ENCODE results near the gene OR8B8. TPM values are rescaled to one million over a fixed set of nuclear protein-coding genes. Genes with fewer than 3 reads are reported as not detected.
A peak's percentile ranks its signal among the peaks of the same experiment; 100 is the strongest.
"Not testable (repeated sequence)": the region's sequence is repeated elsewhere in the genome, so short reads cannot be mapped to it uniquely, and the experiment has no call there.

The OR8B8 gene, protein sequence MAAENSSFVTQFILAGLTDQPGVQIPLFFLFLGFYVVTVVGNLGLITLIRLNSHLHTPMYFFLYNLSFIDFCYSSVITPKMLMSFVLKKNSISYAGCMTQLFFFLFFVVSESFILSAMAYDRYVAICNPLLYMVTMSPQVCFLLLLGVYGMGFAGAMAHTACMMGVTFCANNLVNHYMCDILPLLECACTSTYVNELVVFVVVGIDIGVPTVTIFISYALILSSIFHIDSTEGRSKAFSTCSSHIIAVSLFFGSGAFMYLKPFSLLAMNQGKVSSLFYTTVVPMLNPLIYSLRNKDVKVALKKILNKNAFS
- polyA plus RNA-seq (2013, experiment 1 of 2; ENCODE audit: insufficient read length): not detected
- polyA plus RNA-seq (2013, experiment 2 of 2; ENCODE audit: insufficient read length): not detected

DNA sequence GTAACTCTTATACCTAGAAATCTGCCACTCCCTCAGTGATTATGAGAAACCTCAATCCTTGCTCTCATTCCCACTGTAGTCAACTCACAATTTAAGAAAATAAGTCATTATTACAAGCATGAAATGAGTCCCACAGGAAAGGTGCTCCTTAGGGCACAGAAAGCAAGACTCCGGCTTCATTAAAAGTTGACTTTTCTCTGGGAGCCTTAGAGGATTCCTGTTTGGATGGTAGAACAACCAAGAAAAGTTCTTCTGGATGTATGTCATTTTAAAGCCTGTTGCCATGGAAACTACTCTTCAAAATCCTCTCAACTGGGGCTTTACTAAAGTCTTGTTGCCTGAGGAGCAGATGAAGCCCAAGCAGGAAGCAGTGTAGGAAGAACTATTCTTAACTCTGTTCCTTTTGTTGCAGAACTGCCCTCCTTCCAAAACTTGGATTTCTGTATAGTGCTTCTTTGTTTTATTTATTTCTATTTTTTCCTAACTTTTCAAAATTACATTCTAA lies at the start of gene OR8B8:
Gene OR8B8, minus strand, starts transcription at position 51 of the 505 bp plus-strand sequence. CDS start 4,611 bp downstream, outside the sequence.
- no peak for DNase-seq

DNA sequence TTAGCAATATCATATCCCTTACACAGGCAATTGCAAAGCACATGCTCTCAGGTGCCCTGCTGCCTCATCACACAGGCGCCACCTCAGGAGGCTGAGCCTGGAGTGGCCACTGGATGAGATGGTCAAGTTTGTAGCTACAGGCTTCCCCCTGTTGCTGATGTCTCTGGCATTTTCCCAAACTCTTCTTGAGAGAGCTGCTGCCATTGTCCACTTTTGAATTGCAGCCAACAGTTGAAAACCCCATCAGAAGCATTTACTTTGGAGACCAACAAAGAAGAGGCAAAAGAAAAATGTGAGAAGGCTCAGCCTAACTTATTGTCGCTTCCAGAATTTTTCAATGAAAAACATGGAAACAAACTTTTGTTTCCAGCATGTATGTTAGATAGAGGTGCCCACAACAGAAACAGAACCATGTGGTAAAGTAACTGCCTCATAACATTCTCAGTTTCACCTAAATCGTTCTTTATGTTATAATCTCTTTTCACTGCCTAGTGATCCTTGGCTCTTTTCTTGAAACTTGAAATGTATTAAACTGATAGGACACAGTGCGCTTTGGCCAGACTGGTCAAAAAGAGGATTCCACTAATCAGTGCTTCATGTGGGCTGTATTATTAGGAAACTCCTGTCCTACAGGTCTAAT lies 47.6 kb upstream of the OR8B8 start:
- no peak for DNase-seq

DNA sequence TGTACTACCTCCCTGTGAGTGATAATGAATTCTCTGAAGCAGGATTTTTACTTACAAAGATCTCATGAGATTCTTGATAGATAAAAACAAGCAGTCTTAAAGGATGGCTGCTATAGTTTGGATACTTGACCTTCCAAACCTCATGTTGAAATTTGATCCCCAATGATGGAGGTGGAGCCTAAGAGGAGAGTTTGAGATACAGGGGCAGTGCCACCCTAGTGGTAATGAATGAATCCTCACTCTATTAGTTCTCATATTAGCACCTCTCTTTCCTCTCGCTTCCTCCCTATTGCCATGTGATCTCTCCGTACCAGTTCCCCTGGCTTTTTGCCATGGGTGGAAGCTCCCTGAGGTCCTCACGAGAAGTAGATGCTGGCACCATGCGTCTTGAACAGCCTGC lies 37.9 kb upstream of the OR8B8 start:
- peak; percentile 1 for DNase-seq

DNA sequence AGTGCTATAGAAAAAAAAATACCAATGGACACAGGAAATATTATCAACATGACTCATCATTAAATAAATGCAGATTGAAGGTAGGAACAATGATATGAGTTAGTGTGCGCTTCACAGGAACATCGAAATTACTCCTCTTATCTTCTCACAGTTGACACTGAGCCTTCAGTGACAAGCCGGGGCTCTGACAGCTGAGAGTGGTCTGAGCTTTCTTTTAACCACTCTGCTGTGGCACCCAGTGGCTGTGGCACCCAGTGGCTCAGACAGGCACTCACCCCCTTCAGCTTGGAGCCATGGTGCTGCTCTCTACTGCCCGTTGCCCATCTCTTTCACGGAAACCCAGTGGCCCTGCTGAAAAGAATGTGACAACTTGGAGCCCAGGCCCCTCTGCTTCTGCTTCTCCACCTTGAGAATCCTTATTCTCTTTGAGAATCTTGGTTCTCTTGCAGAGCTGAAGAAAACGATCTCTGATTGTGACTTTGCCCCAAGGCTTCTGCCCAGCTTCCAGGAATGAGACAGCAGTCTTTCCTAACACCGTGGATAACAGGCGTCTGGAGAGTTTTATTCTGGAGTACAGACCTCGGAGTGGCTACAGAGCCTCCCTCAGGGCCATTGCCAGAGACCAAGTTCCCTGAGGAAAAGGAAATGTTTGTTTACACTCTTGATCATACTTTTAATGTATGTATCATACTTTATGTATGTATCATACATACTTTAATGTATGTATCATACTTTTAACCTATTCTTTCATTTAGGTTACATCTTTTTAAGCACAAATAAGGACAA lies 37.1 kb upstream of the OR8B8 start:
- DNase-seq: peak; percentile 74

DNA sequence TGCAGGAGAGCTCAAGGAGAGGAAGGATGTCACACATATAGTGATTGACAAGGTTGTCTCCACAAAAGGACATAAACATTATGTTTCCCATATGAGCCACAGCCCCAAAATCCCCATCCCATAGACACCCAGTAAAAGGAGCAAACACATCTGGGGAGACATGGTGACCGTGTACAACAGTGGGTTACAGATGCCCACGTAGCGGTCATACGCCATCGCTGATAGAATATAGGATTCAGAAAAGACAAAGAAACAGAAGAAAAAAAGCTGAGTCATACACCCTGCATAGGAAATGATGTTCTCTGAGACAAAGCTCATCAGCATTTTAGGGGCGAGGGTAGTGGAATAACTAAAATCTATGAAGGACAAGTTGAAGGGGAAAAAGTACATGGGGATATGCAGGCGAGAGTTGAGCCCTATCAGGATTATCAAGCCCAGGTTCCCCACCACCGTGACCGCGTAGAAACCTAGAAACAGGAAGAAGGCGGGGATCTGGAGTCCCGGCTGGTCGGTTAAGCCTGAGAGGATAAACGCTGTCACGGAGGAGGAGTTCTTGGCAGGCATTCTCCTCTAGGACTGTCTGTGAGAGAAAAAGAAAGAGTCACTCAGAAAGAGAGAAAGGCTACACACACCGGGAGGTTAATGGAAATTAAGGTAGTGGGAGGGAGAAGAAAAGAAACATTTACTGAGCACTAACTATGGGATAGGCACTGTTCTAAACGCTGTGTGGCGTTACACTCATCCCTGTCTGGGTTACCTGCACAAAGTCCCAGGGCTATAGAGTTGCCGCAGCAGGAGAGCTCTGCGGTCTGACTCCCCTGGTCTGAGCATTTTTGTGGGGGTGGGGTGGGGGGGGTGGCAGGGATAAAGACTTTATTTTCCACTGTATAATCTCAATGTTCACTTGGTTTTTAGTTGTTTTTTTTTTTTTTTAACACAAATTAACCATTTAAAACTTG lies 36.1 kb upstream of the OR8B8 start:
- DNase-seq: peak; percentile 75

DNA sequence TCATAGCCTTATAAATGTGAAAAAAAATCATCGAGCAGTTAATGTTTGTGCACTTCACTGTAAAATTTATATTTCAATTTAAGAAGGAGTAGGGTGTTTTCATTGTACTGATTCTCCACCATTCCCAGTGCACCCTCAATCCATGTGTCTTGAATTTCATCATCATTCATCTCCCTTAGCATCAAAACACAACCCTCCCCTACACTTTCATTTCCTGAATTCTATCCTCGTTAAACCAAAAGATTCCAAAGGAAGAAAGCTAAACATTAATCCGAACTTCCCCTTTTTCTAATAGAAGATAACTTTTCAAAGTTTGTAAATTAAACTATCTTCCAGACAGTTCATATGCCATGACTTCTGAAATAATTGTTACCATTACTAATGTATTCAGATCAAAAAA lies 34.1 kb upstream of the OR8B8 start:
- DNase-seq: no peak

DNA sequence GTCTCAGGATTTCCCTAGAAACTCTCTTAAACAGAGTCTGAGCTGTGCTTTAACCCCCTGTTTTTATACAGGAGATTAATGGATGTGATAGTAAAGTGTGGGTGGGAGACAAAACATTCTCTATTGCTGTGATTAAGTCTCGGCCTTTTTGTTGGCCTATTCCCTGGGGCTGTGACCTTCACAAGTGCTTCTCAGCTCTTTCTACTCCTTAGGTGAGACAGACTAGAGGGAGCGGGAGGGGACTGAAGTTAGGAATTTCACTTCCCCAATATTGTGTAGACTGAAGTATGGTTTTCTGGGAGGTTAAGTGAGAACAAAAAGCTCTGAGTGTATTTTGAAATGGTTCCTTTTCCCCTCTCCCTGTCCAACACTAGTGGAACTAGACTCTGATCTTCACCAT lies 29.8 kb upstream of the OR8B8 start:
- DNase-seq: no peak

DNA sequence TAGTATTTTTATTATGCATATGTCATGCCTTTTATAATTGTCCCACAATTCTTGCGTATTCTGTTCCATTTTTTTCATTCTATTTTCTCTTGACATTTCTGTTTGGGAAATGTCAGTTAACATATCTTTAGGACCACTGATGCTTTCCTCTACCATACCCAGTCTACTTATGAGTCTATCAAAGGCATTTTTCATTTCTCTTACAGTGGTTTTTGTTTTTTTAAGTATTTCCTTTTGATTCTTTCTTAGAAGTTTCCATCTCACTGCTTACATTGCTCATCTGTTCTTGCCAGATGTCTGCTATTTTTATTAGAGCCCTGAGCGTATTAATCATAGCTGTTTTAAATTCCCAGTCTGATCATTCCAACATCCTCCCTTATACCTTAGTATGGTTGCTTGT lies 29.3 kb upstream of the OR8B8 start:
- DNase-seq: no peak

DNA sequence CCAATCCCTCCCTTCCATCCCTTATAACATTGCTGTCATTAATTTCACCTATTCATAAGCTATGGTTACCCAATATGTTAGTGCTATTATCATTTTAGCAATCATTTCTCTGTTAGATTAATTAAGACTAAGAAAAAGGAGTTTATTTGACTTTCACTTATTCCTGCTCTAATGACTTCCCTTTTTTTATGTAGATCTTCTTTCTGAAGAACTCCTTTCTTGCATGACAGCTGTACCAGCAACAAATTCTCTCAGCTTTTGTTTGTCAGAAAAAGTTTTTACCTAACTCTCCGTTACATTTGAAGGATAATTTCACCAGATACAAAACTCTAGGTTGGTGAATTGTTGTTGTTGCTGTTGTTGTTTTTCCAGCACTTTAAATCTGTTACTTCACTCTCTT lies 28.6 kb upstream of the OR8B8 start:
- no peak for DNase-seq

DNA sequence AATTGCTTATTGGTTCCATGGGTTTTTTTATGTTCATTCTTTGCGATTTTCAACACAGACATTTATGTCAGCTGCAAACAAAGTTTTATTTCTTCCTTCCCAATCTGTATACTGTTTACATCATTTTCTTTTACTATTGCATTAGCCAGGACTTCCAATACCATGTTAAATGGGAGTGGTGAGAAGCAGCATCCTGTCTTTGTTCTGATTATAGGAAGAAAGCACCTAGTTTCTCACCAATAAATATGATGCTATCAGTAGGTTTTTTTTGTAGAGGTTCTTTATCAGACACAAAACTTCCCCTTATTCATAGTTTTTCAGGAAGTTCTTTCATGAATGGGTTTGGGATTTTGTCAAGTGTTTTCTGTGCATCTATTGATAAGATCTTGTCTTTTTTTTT lies 28.0 kb upstream of the OR8B8 start:
- no peak for DNase-seq

DNA sequence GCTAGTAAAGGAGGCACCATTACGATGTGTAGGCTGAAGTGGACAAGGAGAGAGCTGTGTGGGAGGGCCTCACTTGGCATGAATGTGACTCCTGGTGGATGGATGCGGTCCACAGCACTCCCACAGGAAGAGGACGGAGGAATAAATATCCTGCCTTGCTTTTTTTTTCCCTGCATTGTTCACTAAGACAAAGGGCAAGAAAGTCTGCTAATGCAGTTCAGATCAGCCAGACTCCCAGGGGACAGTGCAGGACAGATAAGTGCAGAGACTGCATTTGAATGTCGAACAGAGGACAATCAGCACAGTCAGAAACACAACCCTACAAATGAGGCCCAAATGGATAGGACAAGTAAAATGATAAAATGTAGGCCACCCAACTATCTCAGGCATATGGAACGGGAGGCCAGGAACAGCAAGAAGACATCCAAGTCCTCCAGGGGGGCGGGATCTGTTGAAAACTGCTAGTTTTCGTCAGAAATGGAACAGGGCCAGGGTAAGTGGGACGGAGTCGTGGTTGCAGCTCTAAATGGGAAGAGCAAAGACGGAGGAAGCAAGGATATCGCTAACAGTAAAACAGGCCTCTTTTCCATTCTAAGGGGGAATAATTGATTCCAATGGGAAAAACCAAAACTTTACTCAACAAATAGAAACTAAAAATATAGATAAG lies 25.2 kb upstream of the OR8B8 start:
- DNase-seq: no peak

DNA sequence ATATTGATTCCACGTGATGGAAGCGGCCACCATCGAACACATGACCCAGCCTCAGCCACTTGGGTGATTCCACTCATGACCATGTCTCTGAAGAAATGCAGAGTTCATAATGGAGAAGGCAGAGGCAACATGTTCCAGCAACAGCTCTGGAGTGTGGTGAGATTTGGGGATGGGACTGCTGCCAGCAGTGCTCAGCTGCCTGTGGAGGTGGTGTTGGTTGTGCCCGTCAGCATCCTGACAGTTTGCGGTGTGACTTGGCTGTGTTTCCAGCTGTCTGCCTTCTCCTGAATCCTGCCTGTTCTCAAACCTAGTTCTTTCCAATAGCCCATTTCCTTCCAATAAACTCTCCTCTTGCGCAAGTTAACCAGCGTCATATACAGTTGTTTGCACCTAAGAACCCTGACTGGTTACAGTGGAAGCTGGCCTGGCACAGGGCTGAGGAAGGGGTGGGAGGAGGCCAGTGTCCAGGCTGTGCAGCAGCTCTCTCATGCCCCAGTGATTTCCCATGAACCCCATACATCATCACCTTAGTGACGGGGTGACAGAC lies 22.0 kb upstream of the OR8B8 start:
- DNase-seq: no peak

DNA sequence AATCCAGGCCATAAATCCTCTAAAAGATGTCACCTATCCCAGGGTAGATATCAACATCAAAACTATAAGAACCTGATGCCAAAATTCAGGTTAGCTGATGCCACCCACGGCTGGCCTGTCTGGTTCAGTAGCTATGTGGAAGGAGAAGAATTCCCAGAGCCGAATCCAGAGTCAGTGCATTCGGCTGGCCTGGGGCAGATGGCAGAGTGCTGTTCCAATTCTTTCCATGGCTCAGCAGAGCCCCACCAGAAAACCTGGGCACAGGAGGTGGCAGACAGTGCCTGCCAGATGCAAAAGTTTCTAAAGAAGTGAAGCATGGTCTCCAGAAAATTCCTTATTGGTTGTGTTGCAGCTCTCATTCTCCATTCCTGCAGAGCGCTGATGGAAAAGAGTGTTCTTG lies 19.9 kb upstream of the OR8B8 start:
- DNase-seq: no peak

DNA sequence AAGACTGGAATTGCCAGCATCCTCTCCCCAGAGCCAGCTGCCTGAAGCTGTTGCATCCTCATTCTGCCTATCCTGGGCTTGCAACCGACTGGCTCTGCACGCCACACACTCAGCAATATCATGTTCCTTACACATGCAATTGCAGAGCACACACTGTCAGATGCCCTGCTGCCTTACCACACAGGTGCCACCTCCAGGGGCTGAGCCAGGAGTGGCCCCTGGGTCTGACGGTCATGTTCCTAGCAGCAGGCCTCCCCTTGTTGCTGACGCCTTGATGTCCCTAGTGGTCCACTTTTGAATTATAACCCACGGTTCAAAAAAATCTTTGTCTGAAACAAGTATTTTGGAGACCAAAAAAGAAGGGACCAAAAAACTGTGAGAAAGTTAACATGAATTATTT lies 18.5 kb upstream of the OR8B8 start:
- no peak for DNase-seq

DNA sequence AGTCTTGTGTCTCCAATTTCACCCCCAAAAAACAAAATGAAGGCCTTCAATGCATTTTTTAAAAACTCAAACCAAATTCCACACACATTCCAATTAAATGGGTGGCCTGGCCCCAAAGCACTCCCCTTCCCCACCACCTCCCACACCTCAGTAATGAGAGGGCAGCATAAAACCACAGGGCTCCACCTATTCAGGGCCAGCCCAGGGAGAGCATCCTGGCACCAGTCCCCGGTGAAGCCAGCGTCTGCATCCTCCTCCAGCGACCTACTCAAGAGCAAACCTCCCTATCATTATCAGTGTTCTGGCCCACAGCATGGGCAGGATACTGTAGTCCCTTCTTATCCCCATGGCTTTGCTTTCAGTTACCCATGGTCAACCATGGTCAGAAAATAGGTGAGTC lies 17.8 kb upstream of the OR8B8 start:
- no peak for DNase-seq

DNA sequence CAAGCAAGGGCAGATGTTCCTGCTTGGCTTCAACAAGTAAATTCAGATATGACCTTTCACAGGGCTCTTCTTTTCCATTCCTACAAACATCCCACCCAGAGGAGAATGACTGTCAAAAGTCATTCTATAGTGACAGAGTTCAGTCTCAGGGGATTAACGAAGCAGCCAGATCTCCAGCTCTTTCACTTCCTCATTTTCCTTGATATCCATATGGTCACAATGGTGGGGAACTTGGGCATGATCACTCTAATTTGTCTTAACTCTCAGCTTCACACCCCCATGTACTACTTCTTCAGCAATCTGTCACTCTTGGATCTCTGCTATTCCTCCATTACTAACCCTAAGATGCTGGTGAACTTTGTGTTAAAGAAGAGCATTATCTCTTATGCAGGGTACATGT lies 15.0 kb upstream of the OR8B8 start:
- no peak for DNase-seq

DNA sequence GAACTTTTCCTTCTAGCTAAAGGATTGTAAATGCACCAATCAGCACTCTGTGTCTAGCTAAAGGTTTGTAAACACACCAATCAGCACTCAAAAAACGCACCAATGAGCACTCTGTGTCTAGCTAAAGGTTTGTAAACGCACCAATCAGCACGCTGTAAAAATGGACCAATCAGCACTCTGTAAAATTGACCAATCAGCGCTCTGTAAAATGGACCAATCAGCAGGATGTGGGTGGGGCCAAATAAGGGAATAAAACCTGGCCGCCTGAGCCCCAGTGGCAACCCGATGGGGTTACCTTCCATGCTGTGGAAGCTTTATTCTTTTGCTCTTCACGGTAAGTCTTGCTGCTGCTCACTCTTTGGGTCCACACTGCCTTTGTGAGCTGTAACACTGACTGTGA lies 13.9 kb upstream of the OR8B8 start:
- DNase-seq: not testable (repeated sequence)

DNA sequence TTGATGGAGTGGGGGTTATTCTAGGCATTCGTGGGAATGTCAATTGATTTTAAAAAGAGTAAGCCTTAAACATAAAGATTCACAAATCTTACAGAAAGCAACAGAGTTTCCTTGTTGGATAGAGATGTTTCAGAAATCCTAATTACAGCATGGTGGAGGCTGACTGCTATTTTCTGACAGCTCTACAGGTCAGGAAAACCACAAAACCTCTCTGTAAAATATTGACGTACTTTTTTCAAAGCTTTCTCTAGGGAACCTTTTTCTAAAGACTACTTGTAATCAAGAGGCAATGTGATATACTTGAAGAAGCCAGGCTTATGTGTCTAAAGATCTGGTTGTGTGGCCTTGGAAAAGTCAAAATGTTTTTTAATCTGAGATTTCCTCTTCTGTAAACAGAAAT lies 9.1 kb upstream of the OR8B8 start:
- no peak for DNase-seq

DNA sequence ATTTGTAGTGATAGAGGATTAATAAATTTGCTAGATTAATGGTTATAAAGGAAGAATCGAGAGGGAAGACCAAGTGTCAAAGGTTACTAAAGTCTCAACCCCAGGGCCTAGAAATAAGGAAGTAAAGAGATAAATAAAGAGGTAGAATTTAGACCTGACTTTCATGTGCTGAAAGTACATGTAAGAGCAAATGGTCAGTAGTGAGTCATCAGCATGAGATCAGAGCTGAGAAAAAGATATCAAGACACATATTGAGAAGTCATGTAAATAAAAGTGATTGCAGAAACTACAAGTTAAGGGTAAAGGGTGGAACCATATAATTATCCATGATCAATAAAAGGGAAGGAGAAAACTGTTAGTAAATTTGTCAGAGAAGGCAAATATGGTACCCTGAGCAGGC lies 1.4 kb upstream of the OR8B8 start:
- DNase-seq: no peak

DNA sequence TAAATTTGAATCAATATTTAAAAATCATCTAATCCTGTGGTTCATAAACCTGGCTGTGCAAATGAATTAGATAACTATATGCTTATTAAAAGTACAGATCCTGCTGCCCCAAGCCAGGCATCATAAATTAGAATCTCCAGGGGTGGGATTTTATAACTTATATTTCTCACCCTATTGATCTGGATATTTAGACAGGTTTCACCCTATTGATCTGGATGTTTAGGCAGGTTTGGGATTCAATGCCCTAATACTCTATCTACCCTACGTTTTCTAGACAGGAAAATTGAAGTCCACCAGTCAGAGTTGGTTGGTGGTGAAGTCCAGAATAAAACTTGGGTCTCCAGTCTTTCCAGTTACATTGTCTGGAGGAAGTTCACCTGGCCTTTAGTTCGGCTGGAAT lies 2.6 kb downstream of the OR8B8 start:
- DNase-seq: no peak

DNA sequence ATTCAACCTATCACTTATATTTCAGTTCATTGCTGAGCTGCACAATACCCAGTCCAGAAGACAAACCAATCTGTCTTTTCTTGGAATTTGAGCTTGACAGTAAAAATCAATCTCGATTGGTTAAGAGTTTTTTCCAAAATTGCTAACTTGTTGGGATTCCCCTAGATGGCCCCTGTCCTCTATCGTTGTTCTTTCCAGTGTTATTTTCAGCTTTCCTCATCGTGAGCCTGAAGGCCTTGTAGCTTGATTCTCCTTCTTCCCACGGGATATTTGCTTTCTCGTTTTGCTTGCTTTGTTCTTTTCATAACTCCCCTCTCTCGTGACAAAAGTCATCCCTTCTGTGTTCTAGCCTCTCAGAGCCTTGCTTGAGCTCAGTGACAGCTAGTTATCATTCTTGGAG lies 3.1 kb downstream of the OR8B8 start:
- no peak for DNase-seq

Data from fibroblast of skin of abdomen (primary cell).